Measurements from ENCODE around the gene TTLL9.

Gene TTLL9

GRCh38 chr20:31906001-31906400 is 35.6 kb downstream of the TTLL9 start:
- TF ChIP-seq CTCF (IDR thresholded peaks at IDR 0.05; ENCODE audit: low read depth, low read length, missing control alignments), result no peak

GRCh38 chr20:31907046-31907445 is 36.6 kb downstream of the TTLL9 start:
- H3K4me3 ChIP-seq (ENCODE audit: low read depth, low read length), result no peak overlapping the region

More at GRCh38 chr20:31906001-31906400, 35.6 kb downstream of the TTLL9 start:
- in situ Hi-C loops (cut with HindIII; ENCODE audit: low pct_ligation_motif_present, low sequenced_read_pairs), result no loop called here
- H3K36me3 ChIP-seq (replicated peaks), result no peaks in the 10 kb centered on the region
- DNase-seq, result no peak
- no peaks in the 10 kb centered on the region for H3K27me3 ChIP-seq (replicated peaks)
- no peak overlapping the region for H3K4me3 ChIP-seq (ENCODE audit: low read depth, low read length)
- no peak overlapping the region for H3K27ac ChIP-seq

DNA sequence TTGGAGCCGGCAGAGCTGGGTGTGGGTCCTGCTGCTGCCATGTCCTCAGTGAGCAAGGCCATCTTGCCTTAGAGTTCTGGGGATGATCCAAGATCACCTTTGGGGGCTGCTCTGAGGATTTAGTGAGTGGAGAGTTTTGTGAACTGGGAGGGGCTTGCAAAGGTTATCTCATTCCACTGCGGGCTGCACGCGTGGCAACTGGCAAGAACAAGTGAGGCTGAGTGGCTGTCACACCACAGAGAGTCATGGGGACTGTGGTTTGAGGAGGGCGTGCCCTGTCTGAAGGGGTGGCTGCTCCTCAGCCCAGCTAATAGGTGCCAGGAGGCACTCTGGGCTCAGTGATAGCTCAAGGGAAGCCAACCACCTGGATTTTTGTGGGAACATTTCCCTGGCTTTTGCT is 37.6 kb downstream of the TTLL9 start:
- TF ChIP-seq CTCF (IDR thresholded peaks at IDR 0.05; ENCODE audit: low read depth, low read length, missing control alignments), result no peak
- Histone ChIP-seq H3K27ac (no peak overlapping the region), H3K36me3 (replicated peaks) (no peaks in the 10 kb centered on the region), H3K27me3 (replicated peaks) (no peaks in the 10 kb centered on the region), H3K4me3 (ENCODE audit: low read depth, low read length) (no peak overlapping the region)
- DNase-seq, result no peak
- in situ Hi-C loops (cut with HindIII; ENCODE audit: low pct_ligation_motif_present, low sequenced_read_pairs), result no loop called here

More at GRCh38 chr20:31907046-31907445, 36.6 kb downstream of the TTLL9 start:
- Histone ChIP-seq H3K27me3 (replicated peaks) (no peaks in the 10 kb centered on the region), H3K36me3 (replicated peaks) (no peaks in the 10 kb centered on the region), H3K27ac (no peak overlapping the region)
- in situ Hi-C loops (cut with HindIII; ENCODE audit: low pct_ligation_motif_present, low sequenced_read_pairs), result no loop called here
- DNase-seq, result no peak
- TF ChIP-seq CTCF (IDR thresholded peaks at IDR 0.05; ENCODE audit: low read depth, low read length, missing control alignments), result no peak

GRCh38 chr20:31908424-31908823 is 38.0 kb downstream of the TTLL9 start:
- in situ Hi-C loops (cut with HindIII; ENCODE audit: low pct_ligation_motif_present, low sequenced_read_pairs), result no loop called here
- Histone ChIP-seq H3K4me3 (ENCODE audit: low read depth, low read length) (no peak overlapping the region), H3K27me3 (replicated peaks) (no peaks in the 10 kb centered on the region), H3K27ac (no peak overlapping the region), H3K36me3 (replicated peaks) (no peaks in the 10 kb centered on the region)
- no peak for DNase-seq
- no peak for TF ChIP-seq CTCF (IDR thresholded peaks at IDR 0.05; ENCODE audit: low read depth, low read length, missing control alignments)

- Histone ChIP-seq H3K27me3 (replicated peaks) (no peaks in the 10 kb centered on the region), H3K27ac (no peak overlapping the region), H3K36me3 (replicated peaks) (no peaks in the 10 kb centered on the region), H3K4me3 (ENCODE audit: low read depth, low read length) (no peak overlapping the region)
- no peak for DNase-seq
- in situ Hi-C loops (cut with HindIII; ENCODE audit: low pct_ligation_motif_present, low sequenced_read_pairs), result no loop called here
- no peak for TF ChIP-seq CTCF (IDR thresholded peaks at IDR 0.05; ENCODE audit: low read depth, low read length, missing control alignments)
Observed at GRCh38 chr20:31909253-31910070, 39.0 kb downstream of the TTLL9 start.

Measured in brain microvascular endothelial cell (primary cell).